GM12892 (cell line): Measurements from ENCODE around the gene SDCBP2.

ENCODE experiments used
- POLR2A ChIP-seq: IDR thresholded peaks from 2 replicates; pipeline ENCODE4 v1.6.1; 2011; ENCODE audit warnings: low read depth, low read length, control low read depth
- POLR2AphosphoS5 ChIP-seq: IDR thresholded peaks from 2 replicates; pipeline ENCODE4 v1.6.1; 2011; ENCODE audit warnings: low read depth, low read length, control low read depth
- TAF1 ChIP-seq: IDR thresholded peaks from 2 replicates; pipeline ENCODE4 v1.6.1; 2011; ENCODE audit warnings: low read depth, mild to moderate bottlenecking, control low read depth, low read length, borderline replicate concordance

DNA sequence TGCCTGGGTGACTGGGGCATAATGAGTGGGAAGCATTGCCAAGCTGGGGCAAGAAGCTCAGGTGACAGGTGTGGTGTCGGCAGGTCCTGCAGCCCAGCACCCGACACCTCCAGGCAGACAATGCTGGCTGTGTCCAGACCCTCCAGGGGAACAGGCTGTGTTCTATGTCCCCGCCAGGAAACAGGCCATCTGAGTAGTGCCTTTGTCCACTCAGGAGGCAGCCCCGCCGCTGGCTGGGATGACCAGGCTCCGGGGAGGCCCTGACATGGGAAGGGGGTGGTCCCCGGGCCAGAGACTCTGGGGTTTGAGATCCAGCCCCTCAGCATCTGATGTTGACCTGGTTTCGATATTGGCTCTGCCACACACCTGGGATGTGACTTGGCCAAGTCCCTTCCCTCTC is 34.4 kb downstream of the SDCBP2 start:
- TF ChIP-seq POLR2A (no peak), POLR2AphosphoS5 (no peak), TAF1 (no peak)
